ENCODE data around the gene PRDM11. TPM values are rescaled to one million over a fixed set of nuclear protein-coding genes. Genes with fewer than 3 reads are reported as not detected.

Gene PRDM11
- total RNA-seq, 4 donors from 2014 or later, result 29.5 to 43.2 (median 33.5) TPM

GRCh38 chr11:45159781-45160365 is 13.4 kb downstream of the PRDM11 start:
- no peak for DNase-seq (ENCODE audit: extremely low spot score)
- intact Hi-C loops (cut with DNase I), result no loop called here
- H3K27ac ChIP-seq (replicated peaks in 1 of 4), result peak overlapping the region; percentile 79 to 84 (median 82)
- no peaks in the 10 kb centered on the region for H3K27me3 ChIP-seq
- H3K36me3 ChIP-seq, result no peaks in the 10 kb centered on the region
- no peaks in the 10 kb centered on the region for H3K9me3 ChIP-seq
- WGBS, result 67% methylated on average over 3 of the region's 3 CpGs
- no peak overlapping the region for H3K4me3 ChIP-seq
- H3K4me1 ChIP-seq, result peaks cover 67 to 98% (median 96%) of the 10 kb centered on the region in 4 donors
- no peak for TF ChIP-seq POLR2AphosphoS5 (IDR thresholded peaks at IDR 0.05)
- no peak for TF ChIP-seq EP300 (IDR thresholded peaks at IDR 0.05)
- TF ChIP-seq POLR2A (IDR thresholded peaks at IDR 0.05; ENCODE audit: low read depth), result no peak
- TF ChIP-seq CTCF (IDR thresholded peaks at IDR 0.05), result no peak

GRCh38 chr11:45161252-45162063 is 15.0 kb downstream of the PRDM11 start:
- DNase-seq (ENCODE audit: extremely low spot score), result no peak
- H3K9me3 ChIP-seq, result no peaks in the 10 kb centered on the region
- 75% methylated on average over 4 of the region's 23 CpGs for WGBS
- peak; percentile 10 to 14 for TF ChIP-seq POLR2AphosphoS5 (IDR thresholded peaks at IDR 0.05)
- TF ChIP-seq CTCF (IDR thresholded peaks at IDR 0.05), result no peak
- TF ChIP-seq POLR2A (IDR thresholded peaks at IDR 0.05; ENCODE audit: low read depth), result no peak
- TF ChIP-seq EP300 (IDR thresholded peaks at IDR 0.05), result no peak
- no peaks in the 10 kb centered on the region for H3K36me3 ChIP-seq
- intact Hi-C loops (cut with DNase I), result no loop called here
- no peak overlapping the region for H3K4me3 ChIP-seq
- H3K4me1 ChIP-seq, result peaks cover 64 to 91% (median 87%) of the 10 kb centered on the region in 4 donors
- peak overlapping the region; percentile 63 to 82 (median 72) for H3K27ac ChIP-seq (replicated peaks in 1 of 4)
- no peaks in the 10 kb centered on the region for H3K27me3 ChIP-seq

- intact Hi-C loops (cut with DNase I), result no loop called here
- no peak for DNase-seq (ENCODE audit: extremely low spot score)
These were observed 15.6 kb downstream of the PRDM11 start for GRCh38 chr11:45162064-45162375.

More at GRCh38 chr11:45162064-45162375, 15.6 kb downstream of the PRDM11 start:
- H3K27me3 ChIP-seq, result no peaks in the 10 kb centered on the region
- TF ChIP-seq EP300 (IDR thresholded peaks at IDR 0.05) (no peak), CTCF (IDR thresholded peaks at IDR 0.05) (no peak), POLR2A (IDR thresholded peaks at IDR 0.05; ENCODE audit: low read depth) (no peak), POLR2AphosphoS5 (IDR thresholded peaks at IDR 0.05) (no peak)
- H3K36me3 ChIP-seq, result no peaks in the 10 kb centered on the region
- WGBS, result no CpG with 5 or more reads among the region's 3 CpGs
- no peak overlapping the region for H3K4me3 ChIP-seq
- H3K9me3 ChIP-seq, result no peaks in the 10 kb centered on the region
- H3K4me1 ChIP-seq, result peaks cover 62 to 86% (median 82%) of the 10 kb centered on the region in 4 donors
- peak overlapping the region; percentile 63 to 82 (median 72) for H3K27ac ChIP-seq (replicated peaks in 1 of 4)
